Neural cell (in vitro differentiated cells): Measurements from ENCODE around the gene MAML3. TPM values are rescaled to one million over a fixed set of nuclear protein-coding genes. Genes with fewer than 3 reads are reported as not detected.

Experiments
- H2AFZ ChIP-seq: fragments of 200-600, 300-800 bp; sonication (generic), shearing (Covaris generic); 2 replicates; pipeline ENCODE4 v1.6.0; 2014; ENCODE audit warnings: low read depth, mild to moderate bottlenecking, antibody characterized with exemption, low read length, moderate library complexity
- H3F3A ChIP-seq: fragments of 200-600 bp; shearing (Covaris generic); 2 replicates; pipeline ENCODE4 v1.6.1; 2016; ENCODE audit warnings: mild to moderate bottlenecking, moderate library complexity, mixed read lengths, antibody characterized with exemption, low read length; ENCODE audit not compliant: insufficient read depth, poor library complexity, severe bottlenecking
- H3K27ac ChIP-seq: fragments of 200-600, 300-800 bp; sonication (generic), shearing (Covaris generic); 2 replicates; pipeline ENCODE4 v1.5.1; 2014; ENCODE audit warnings: mild to moderate bottlenecking, low read length, moderate library complexity
- H3K27me3 ChIP-seq: fragments of 300-800, 200-600 bp; sonication (generic), shearing (Covaris generic); 2 replicates; pipeline ENCODE4 v1.6.0; 2014; ENCODE audit warnings: mild to moderate bottlenecking, low read depth, low read length, moderate library complexity; ENCODE audit not compliant: insufficient read depth
- H3K36me3 ChIP-seq: fragments of 300-800, 200-600 bp; sonication (generic), shearing (Covaris generic); 2 replicates; pipeline ENCODE4 v1.5.1; 2014; ENCODE audit warnings: mild to moderate bottlenecking, antibody characterized with exemption, low read length, moderate library complexity; ENCODE audit not compliant: insufficient read depth
- H3K4me2 ChIP-seq: fragments of 300-800, 200-600 bp; sonication (generic), shearing (Covaris generic); 2 replicates; pipeline ENCODE4 v1.6.0; 2014; ENCODE audit warnings: mild to moderate bottlenecking, low read length
- H3K4me3 ChIP-seq: fragments of 300-800, 200-600 bp; sonication (generic), shearing (Covaris generic); 2 replicates; pipeline ENCODE4 v1.5.1; 2014; ENCODE audit warnings: mild to moderate bottlenecking, low read length, moderate library complexity
- H3K79me2 ChIP-seq: fragments of 200-600 bp; shearing (Covaris generic); replicated peaks from 2 replicates; pipeline ENCODE4 v1.6.0; 2014; ENCODE audit warnings: mild to moderate bottlenecking, low read length, moderate library complexity; ENCODE audit not compliant: insufficient read depth
- H3K9ac ChIP-seq: fragments of 300-800, 200-600 bp; sonication (generic), shearing (Covaris generic); 2 replicates; pipeline ENCODE4 v1.6.1; 2016; ENCODE audit warnings: mild to moderate bottlenecking, low read length, mixed read lengths
- H3K9me2 ChIP-seq: fragments of 200-600 bp; shearing (Covaris generic); 2 replicates; pipeline ENCODE4 v1.6.1; 2016; ENCODE audit warnings: mild to moderate bottlenecking, low read length, mixed read lengths; ENCODE audit not compliant: insufficient read depth
- H3K9me3 ChIP-seq: fragments of 200-600, 300-800 bp; sonication (generic), shearing (Covaris generic); 2 replicates; pipeline ENCODE4 v1.6.1; 2016; ENCODE audit warnings: mild to moderate bottlenecking, mixed run types, low read length, moderate library complexity, mixed read lengths
- H4K20me1 ChIP-seq: fragments of 200-600 bp; shearing (Covaris generic); 2 replicates; pipeline ENCODE4 v1.6.1; 2016; ENCODE audit warnings: mild to moderate bottlenecking, mixed run types; ENCODE audit not compliant: insufficient read depth
- EP300 ChIP-seq: fragments of 450-650 bp; conservative IDR thresholded peaks from 2 replicates; pipeline ENCODE4 v1.6.1; 2014; ENCODE audit warnings: antibody characterized with exemption, mild to moderate bottlenecking, moderate library complexity; ENCODE audit not compliant: poor library complexity, severe bottlenecking
- EZH2 ChIP-seq: fragments of 200-600, 300-800 bp; shearing (Covaris generic), sonication (generic); IDR thresholded peaks from 2 replicates; pipeline ENCODE4 v1.6.1; 2014; ENCODE audit warnings: antibody characterized with exemption, low read length, borderline replicate concordance, mild to moderate bottlenecking; ENCODE audit not compliant: insufficient read depth, poor library complexity, severe bottlenecking
- MXI1 ChIP-seq: fragments of 450-650 bp; conservative IDR thresholded peaks from 2 replicates; pipeline ENCODE4 v1.6.1; 2014; ENCODE audit warnings: antibody characterized with exemption, mild to moderate bottlenecking; ENCODE audit not compliant: poor library complexity, severe bottlenecking
- POLR2AphosphoS5 ChIP-seq: IDR thresholded peaks from 2 replicates; pipeline ENCODE4 v1.6.1; 2012
- RAD21 ChIP-seq: fragments of 450-650 bp; conservative IDR thresholded peaks from 2 replicates; pipeline ENCODE4 v1.6.1; 2014; ENCODE audit warnings: antibody characterized with exemption, mild to moderate bottlenecking, moderate library complexity
- SMC3 ChIP-seq: fragments of 450-650 bp; conservative IDR thresholded peaks from 2 replicates; pipeline ENCODE4 v1.6.1; 2014; ENCODE audit warnings: antibody characterized with exemption, mild to moderate bottlenecking, moderate library complexity; ENCODE audit not compliant: poor library complexity
- TAF1 ChIP-seq: IDR thresholded peaks from 2 replicates; pipeline ENCODE4 v1.6.1; 2012; ENCODE audit warnings: low read depth
- polyA plus RNA-seq: library from polyadenylated mRNA; depleted of rRNA; stranded (reverse); fragments of >200 nt; gene quantifications from 2 replicates; pipeline ENCODE4 v1.2.3, GENCODE V29; 2014
- TF ChIP-seq, protein P1 (sequence below): IDR thresholded peaks from 2 replicates; pipeline ENCODE4 v1.6.1; 2012; ENCODE audit warnings: borderline replicate concordance
- TF ChIP-seq, protein P2 (sequence below): fragments of 450-650 bp; IDR thresholded peaks from 2 replicates; pipeline ENCODE4 v1.5.1; 2014; ENCODE audit warnings: antibody characterized with exemption, mild to moderate bottlenecking, moderate library complexity; ENCODE audit not compliant: poor library complexity, severe bottlenecking

Gene MAML3
- polyA plus RNA-seq, 1 donor from 2014 or later, result 10.2 TPM

DNA sequence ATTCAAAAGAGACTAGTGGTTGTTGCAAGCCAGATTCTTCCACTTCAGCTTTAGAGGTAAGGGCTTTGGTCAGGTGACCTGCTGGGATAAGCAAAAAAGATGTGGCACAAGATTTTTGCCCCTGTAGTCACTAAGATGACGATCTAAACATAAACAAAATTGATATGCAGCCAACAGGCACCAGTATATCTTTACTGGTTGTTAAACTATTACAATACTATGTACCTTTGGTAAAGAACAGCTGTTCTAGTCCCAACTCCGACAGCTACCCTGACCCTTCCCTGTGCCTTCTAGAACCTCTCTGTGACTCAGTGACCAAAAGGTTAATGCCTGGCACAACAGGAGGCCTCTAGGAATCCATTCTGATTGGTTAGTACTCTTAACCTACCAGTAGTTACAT, 428.7 kb downstream of the MAML3 start:
- Histone ChIP-seq H3K9ac (no peak overlapping the region), H3K79me2 (no peaks in the 10 kb centered on the region), H2AFZ (no peak overlapping the region), H3K4me2 (no peak overlapping the region), H3K36me3 (no peaks in the 10 kb centered on the region), H3K4me3 (no peak overlapping the region), H3K9me3 (no peaks in the 10 kb centered on the region), H4K20me1 (no peaks in the 10 kb centered on the region), H3F3A (no peaks in the 10 kb centered on the region), H3K9me2 (no peaks in the 10 kb centered on the region), H3K27ac (no peak overlapping the region), H3K27me3 (no peaks in the 10 kb centered on the region)
- TF ChIP-seq, protein P1, sequence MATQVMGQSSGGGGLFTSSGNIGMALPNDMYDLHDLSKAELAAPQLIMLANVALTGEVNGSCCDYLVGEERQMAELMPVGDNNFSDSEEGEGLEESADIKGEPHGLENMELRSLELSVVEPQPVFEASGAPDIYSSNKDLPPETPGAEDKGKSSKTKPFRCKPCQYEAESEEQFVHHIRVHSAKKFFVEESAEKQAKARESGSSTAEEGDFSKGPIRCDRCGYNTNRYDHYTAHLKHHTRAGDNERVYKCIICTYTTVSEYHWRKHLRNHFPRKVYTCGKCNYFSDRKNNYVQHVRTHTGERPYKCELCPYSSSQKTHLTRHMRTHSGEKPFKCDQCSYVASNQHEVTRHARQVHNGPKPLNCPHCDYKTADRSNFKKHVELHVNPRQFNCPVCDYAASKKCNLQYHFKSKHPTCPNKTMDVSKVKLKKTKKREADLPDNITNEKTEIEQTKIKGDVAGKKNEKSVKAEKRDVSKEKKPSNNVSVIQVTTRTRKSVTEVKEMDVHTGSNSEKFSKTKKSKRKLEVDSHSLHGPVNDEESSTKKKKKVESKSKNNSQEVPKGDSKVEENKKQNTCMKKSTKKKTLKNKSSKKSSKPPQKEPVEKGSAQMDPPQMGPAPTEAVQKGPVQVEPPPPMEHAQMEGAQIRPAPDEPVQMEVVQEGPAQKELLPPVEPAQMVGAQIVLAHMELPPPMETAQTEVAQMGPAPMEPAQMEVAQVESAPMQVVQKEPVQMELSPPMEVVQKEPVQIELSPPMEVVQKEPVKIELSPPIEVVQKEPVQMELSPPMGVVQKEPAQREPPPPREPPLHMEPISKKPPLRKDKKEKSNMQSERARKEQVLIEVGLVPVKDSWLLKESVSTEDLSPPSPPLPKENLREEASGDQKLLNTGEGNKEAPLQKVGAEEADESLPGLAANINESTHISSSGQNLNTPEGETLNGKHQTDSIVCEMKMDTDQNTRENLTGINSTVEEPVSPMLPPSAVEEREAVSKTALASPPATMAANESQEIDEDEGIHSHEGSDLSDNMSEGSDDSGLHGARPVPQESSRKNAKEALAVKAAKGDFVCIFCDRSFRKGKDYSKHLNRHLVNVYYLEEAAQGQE, result no peak
- TF ChIP-seq, protein P2, sequence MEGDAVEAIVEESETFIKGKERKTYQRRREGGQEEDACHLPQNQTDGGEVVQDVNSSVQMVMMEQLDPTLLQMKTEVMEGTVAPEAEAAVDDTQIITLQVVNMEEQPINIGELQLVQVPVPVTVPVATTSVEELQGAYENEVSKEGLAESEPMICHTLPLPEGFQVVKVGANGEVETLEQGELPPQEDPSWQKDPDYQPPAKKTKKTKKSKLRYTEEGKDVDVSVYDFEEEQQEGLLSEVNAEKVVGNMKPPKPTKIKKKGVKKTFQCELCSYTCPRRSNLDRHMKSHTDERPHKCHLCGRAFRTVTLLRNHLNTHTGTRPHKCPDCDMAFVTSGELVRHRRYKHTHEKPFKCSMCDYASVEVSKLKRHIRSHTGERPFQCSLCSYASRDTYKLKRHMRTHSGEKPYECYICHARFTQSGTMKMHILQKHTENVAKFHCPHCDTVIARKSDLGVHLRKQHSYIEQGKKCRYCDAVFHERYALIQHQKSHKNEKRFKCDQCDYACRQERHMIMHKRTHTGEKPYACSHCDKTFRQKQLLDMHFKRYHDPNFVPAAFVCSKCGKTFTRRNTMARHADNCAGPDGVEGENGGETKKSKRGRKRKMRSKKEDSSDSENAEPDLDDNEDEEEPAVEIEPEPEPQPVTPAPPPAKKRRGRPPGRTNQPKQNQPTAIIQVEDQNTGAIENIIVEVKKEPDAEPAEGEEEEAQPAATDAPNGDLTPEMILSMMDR, result no peak
- TF ChIP-seq RAD21 (no peak), MXI1 (no peak), EP300 (no peak), TAF1 (no peak), SMC3 (no peak), EZH2 (no peak), POLR2AphosphoS5 (no peak)

DNA sequence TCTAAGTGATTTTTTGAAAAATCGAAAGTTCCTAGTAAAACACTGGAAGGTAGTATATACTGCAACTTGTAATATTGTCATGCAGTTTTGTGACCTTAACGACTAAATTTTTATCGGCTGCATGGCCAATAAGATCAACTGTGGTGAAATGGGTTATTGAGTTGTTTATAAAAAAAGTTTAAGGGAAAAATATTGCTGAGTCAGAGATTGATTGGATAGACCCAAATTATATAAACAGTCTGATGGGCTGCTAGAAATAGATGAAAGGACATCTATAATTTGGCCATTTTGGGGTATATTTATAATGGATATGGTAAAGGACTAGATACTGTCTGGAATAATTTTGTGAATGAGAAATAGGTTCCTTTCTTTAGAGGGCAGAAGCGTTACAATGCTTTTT, 432.2 kb downstream of the MAML3 start:
- Histone ChIP-seq H3K9me2 (no peaks in the 10 kb centered on the region), H3F3A (no peaks in the 10 kb centered on the region), H3K36me3 (peaks cover 9% of the 10 kb centered on the region), H3K9ac (no peak overlapping the region), H2AFZ (no peak overlapping the region), H3K27ac (no peak overlapping the region), H3K79me2 (no peaks in the 10 kb centered on the region), H4K20me1 (no peaks in the 10 kb centered on the region), H3K4me3 (no peak overlapping the region), H3K27me3 (no peaks in the 10 kb centered on the region), H3K9me3 (no peaks in the 10 kb centered on the region), H3K4me2 (no peak overlapping the region)
- TF ChIP-seq SMC3 (no peak), RAD21 (no peak), MXI1 (no peak), POLR2AphosphoS5 (no peak), EP300 (no peak), TAF1 (no peak), EZH2 (no peak)
- TF ChIP-seq, protein P2, result no peak
- TF ChIP-seq, protein P1, result no peak
